GM12878 (cell line): Measurements from ENCODE around the gene SH2B3. TPM values are rescaled to one million over a fixed set of nuclear protein-coding genes. Genes with fewer than 3 reads are reported as not detected.

Experiments
- ATAC-seq: fragments of 200-7000 bp; cut with Tn5 transposase; 3 replicates; pipeline ENCODE4 v1.9.1; 2020; ENCODE audit warnings: mild to moderate bottlenecking, moderate library complexity
- BruUV-seq: library from RNA; stranded (reverse); fragments of 400-500 nt; replicated peaks from 2 replicates; lab custom pipeline; 2021; lab: Mats Ljungman, UMichigan
- CTCF ChIA-PET: fragments of 300-600 bp; sonication (Branson Sonifier 250); formaldehyde crosslinking; extraction: SDS; loops from one replicate; lab custom pipeline; 2021; ENCODE audit warnings: inconsistent platforms; lab: Yijun Ruan, JAX
- POLR2A ChIA-PET: fragments of 350-600 bp; formaldehyde crosslinking; extraction: SDS; loops from one replicate; lab custom pipeline; 2021; ENCODE audit warnings: inconsistent platforms; lab: Charles Lee
- RAD21 ChIA-PET: fragments of 300-600 bp; sonication (Branson Sonifier 250); formaldehyde crosslinking; loops from one replicate; lab custom pipeline; 2023; ENCODE audit warnings: antibody characterized with exemption; ENCODE audit not compliant: unreplicated experiment; lab: Charles Lee
- SMC1A ChIA-PET: fragments of 300-600 bp; sonication (Branson Sonifier 250); formaldehyde crosslinking; loops from one replicate; lab custom pipeline; 2023; ENCODE audit not compliant: unreplicated experiment, uncharacterized antibody; lab: Charles Lee
- DNase-seq: peaks from one replicate; pipeline ENCODE4 v3.0.0-alpha.2; 2011; ENCODE audit warnings: low read depth, low spot score
- FAIRE-seq: peaks from 3 replicates; lab custom pipeline; 2011; peaks lifted over from hg19 to GRCh38; lab: Jason Lieb, UNC
- H2AFZ ChIP-seq: 2 replicates; pipeline ENCODE4 v1.6.0; 2011; ENCODE audit warnings: low read depth, low read length, control low read depth; ENCODE audit not compliant: control insufficient read depth
- H3K27ac ChIP-seq: 2 replicates; pipeline ENCODE4 v1.5.1; 2011; ENCODE audit warnings: control low read depth; ENCODE audit not compliant: control insufficient read depth, insufficient read depth
- H3K27me3 ChIP-seq, 2 experiments: replicated peaks in 1 of 2; 2 replicates each; pipeline versions ENCODE4 v1.6.0 to v1.6.1; 2011; ENCODE audit warnings: low read length in 1 of 2; ENCODE audit not compliant: control insufficient read depth in 2 of 2, insufficient read depth in 2 of 2
- H3K36me3 ChIP-seq, 2 experiments: 2 replicates each; pipeline ENCODE4 v1.5.1; 2011; ENCODE audit warnings: low read length in 1 of 2; ENCODE audit not compliant: control insufficient read depth in 2 of 2, insufficient read depth in 2 of 2
- H3K4me1 ChIP-seq: 2 replicates; pipeline ENCODE4 v1.6.1; 2011; ENCODE audit warnings: mild to moderate bottlenecking, low read length, moderate library complexity, mixed read lengths; ENCODE audit not compliant: control insufficient read depth, insufficient read depth
- H3K4me2 ChIP-seq: 2 replicates; pipeline ENCODE4 v1.6.0; 2011; ENCODE audit warnings: control low read depth; ENCODE audit not compliant: control insufficient read depth, insufficient read depth
- H3K4me3 ChIP-seq: fragments of 200-600 bp; sonication (generic); 2 replicates; pipeline ENCODE4 v1.5.1; 2016
- H3K79me2 ChIP-seq: 2 replicates; pipeline ENCODE4 v1.6.0; 2011; ENCODE audit warnings: low read length; ENCODE audit not compliant: control insufficient read depth, insufficient read depth
- H3K9ac ChIP-seq: 2 replicates; pipeline ENCODE4 v1.8.0; 2011; ENCODE audit warnings: low read length, control low read depth, mixed read lengths; ENCODE audit not compliant: control insufficient read depth, insufficient read depth
- H3K9me3 ChIP-seq: replicated peaks from 3 replicates; pipeline ENCODE4 v1.5.1; 2011; ENCODE audit warnings: mild to moderate bottlenecking, low read length; ENCODE audit not compliant: control insufficient read depth, insufficient read depth
- H4K20me1 ChIP-seq: 2 replicates; pipeline ENCODE4 v1.6.0; 2011; ENCODE audit not compliant: control insufficient read depth, insufficient read depth
- BCL3 ChIP-seq: IDR thresholded peaks from 2 replicates; pipeline ENCODE4 v1.6.1; 2011; ENCODE audit warnings: borderline replicate concordance, low read depth, mild to moderate bottlenecking, moderate library complexity, low read length; ENCODE audit not compliant: insufficient read depth, poor library complexity, severe bottlenecking
- CBFB ChIP-seq: IDR thresholded peaks from 2 replicates; pipeline ENCODE4 v1.6.1; 2016; ENCODE audit warnings: antibody characterized with exemption, low read depth
- CEBPZ ChIP-seq: fragments of 150-350 bp; IDR thresholded peaks from 2 replicates; pipeline ENCODE4 v1.6.1; 2016; ENCODE audit warnings: low read depth, low read length
- CREM ChIP-seq: IDR thresholded peaks from 2 replicates; pipeline ENCODE4 v1.6.1; 2014; ENCODE audit warnings: antibody characterized with exemption, low read depth
- DPF2 ChIP-seq: fragments of 450-650 bp; IDR thresholded peaks from 2 replicates; pipeline ENCODE4 v1.6.1; 2017; ENCODE audit warnings: mild to moderate bottlenecking
- GABPA ChIP-seq: IDR thresholded peaks from 2 replicates; pipeline ENCODE4 v1.6.1; 2014; ENCODE audit warnings: antibody characterized with exemption, low read depth, mild to moderate bottlenecking, inconsistent platforms
- GATAD2B ChIP-seq: fragments of 450-650 bp; conservative IDR thresholded peaks from 2 replicates; pipeline ENCODE4 v1.6.1; 2017; ENCODE audit warnings: low read depth, mild to moderate bottlenecking, moderate library complexity
- HCFC1 ChIP-seq: fragments of 150-350 bp; IDR thresholded peaks from 2 replicates; pipeline ENCODE4 v1.6.1; 2014; ENCODE audit warnings: low read length
- IRF5 ChIP-seq: fragments of 450-650 bp; IDR thresholded peaks from 2 replicates; pipeline ENCODE4 v1.6.1; 2017; ENCODE audit warnings: borderline replicate concordance
- MEF2A ChIP-seq: IDR thresholded peaks from 2 replicates; pipeline ENCODE4 v1.6.1; 2011; ENCODE audit warnings: low read depth, mild to moderate bottlenecking, low read length, moderate library complexity; ENCODE audit not compliant: insufficient read depth
- POLR2AphosphoS2 ChIP-seq: IDR thresholded peaks from 2 replicates; pipeline ENCODE4 v1.6.1; 2011; ENCODE audit warnings: low read depth, mild to moderate bottlenecking, low read length, improper control_type of control experiment, moderate library complexity
- RCOR1 ChIP-seq: conservative IDR thresholded peaks from 2 replicates; pipeline ENCODE4 v1.6.1; 2012; ENCODE audit warnings: low read depth, low read length, improper control_type of control experiment
- RUNX3 ChIP-seq: IDR thresholded peaks from 2 replicates; pipeline ENCODE4 v1.6.1; 2012; ENCODE audit warnings: low read length, inconsistent platforms
- SPI1 ChIP-seq: IDR thresholded peaks from 2 replicates; pipeline ENCODE4 v1.6.1; 2011; ENCODE audit warnings: low read depth, mild to moderate bottlenecking, low read length, moderate library complexity, borderline replicate concordance; ENCODE audit not compliant: insufficient read depth
- SREBF1 ChIP-seq: IDR thresholded peaks from 2 replicates; pipeline ENCODE4 v1.6.1; 2012; ENCODE audit warnings: mild to moderate bottlenecking, low read length
- SRF ChIP-seq, 2 experiments: IDR thresholded peaks; 2 replicates each; pipeline ENCODE4 v1.6.1; 2011; ENCODE audit warnings: low read depth in 2 of 2, low read length in 2 of 2, mild to moderate bottlenecking in 1 of 2, moderate library complexity in 1 of 2
- YY1 ChIP-seq: IDR thresholded peaks from 2 replicates; pipeline ENCODE4 v1.6.1; 2011; ENCODE audit warnings: low read depth, mild to moderate bottlenecking, low read length
- ZNF207 ChIP-seq: fragments of 450-650 bp; IDR thresholded peaks from 2 replicates; pipeline ENCODE4 v1.6.1; 2014; ENCODE audit warnings: antibody characterized with exemption, mild to moderate bottlenecking, borderline replicate concordance
- ZNF24 ChIP-seq: fragments of 450-650 bp; IDR thresholded peaks from 2 replicates; pipeline ENCODE4 v1.6.1; 2017; ENCODE audit warnings: antibody characterized with exemption, mild to moderate bottlenecking
- ZNF274 ChIP-seq: IDR thresholded peaks from one replicate; pipeline ENCODE4 v1.8.0; 2011; ENCODE audit not compliant: insufficient read length, insufficient read depth
- WGBS: methylation state at CpG from one replicate; pipeline ENCODE4 v1.1.6; 2016; ENCODE audit warnings: low lambda C conversion rate; ENCODE audit not compliant: insufficient replicate concordance, insufficient coverage; ENCODE audit errors: missing lambda C conversion rate; 5-methylcytosine and 5-hydroxymethylcytosine counted together
- in situ Hi-C: fragments of 300-500 bp; cut with MboI; formaldehyde crosslinking; loops from 9 replicates; pipeline ENCODE4 v1.14.3; 2018; ENCODE audit warnings: mixed read lengths
- intact Hi-C: fragments of 100-400 bp; cut with micrococcal nuclease; formaldehyde crosslinking; loops from one replicate; pipeline ENCODE4 v1.14.2; 2022; ENCODE audit not compliant: unreplicated experiment
- polyA plus RNA-seq, 11 experiments: library from polyadenylated mRNA; depleted of rRNA in 4 of 11; unstranded in 6 of 11; stranded (reverse) in 5 of 11; fragments of >200 nt; fragmentation: Nextera tagmentation in 4 of 11; fragmentation: Illumina TruSeq in 1 of 11; extraction: Ambion mirVana in 4 of 11; extraction: Trizol in 1 of 11; gene quantifications; 1 replicate in 1 of 11; 2 replicates in 10 of 11; pipeline versions ENCODE4 v1.2.1 to v1.2.3, GENCODE V29; 2011 to 2016; ENCODE audit warnings: inconsistent platforms in 2 of 11, missing spikeins in 2 of 11, low read depth in 1 of 11
- total RNA-seq, 4 experiments: library from RNA; depleted of rRNA in 3 of 4; stranded (reverse); fragments of >200 nt in 3 of 4; fragmentation: Illumina TruSeq in 1 of 4; extraction: Trizol in 1 of 4; gene quantifications; 2 replicates each; pipeline versions ENCODE4 v1.2.1 to v1.2.3, GENCODE V29; 2013 to 2021

SH2B3 gene
- total and polyA plus RNA-seq, 10 of the 15 experiments (the other 5 are each of a cell fraction or from before 2014, with no cell fraction given), result 5.8 to 46.4 (median 23.3) TPM

- no peaks in the 10 kb centered on the region; the same call in 1 of the 2 replicates for H4K20me1 ChIP-seq
- peaks cover 0 to 12% of the 10 kb centered on the region in 2 experiments; a peak in 2 of 4 replicates for H3K36me3 ChIP-seq
- H3K4me3 ChIP-seq, result peak overlapping the region; percentile 65
- no peak for DNase-seq
- POLR2A ChIA-PET, result interaction anchor here (0.9 to 12.0 kb wide), 5 partner anchors 9 to 25 kb away, joined by 3 to 188 read pairs (median 12); partner anchors contain the start of gene SH2B3
- RAD21 ChIA-PET, result interaction anchor here (1.4 to 22.6 kb wide), 4 partner anchors 10 to 30 kb away, joined by 4 to 804 read pairs (median 73); partner anchors contain the start of gene SH2B3
- H3K27ac ChIP-seq, result peak overlapping the region; percentile 95
- ATAC-seq, result no peak
- no peak for TF ChIP-seq IRF5
- TF ChIP-seq RCOR1, result no peak
- TF ChIP-seq DPF2, result no peak
- TF ChIP-seq ZNF207, result no peak
- TF ChIP-seq YY1, result no peak
- no peak for TF ChIP-seq MEF2A
- TF ChIP-seq GATAD2B, result no peak
- TF ChIP-seq CEBPZ, result no peak
- no peak for TF ChIP-seq SRF (IDR thresholded peaks at IDR 0.05; ENCODE audit: low read depth in 2 of 2, low read length in 2 of 2)
- TF ChIP-seq SREBF1, result no peak
- TF ChIP-seq GABPA, result no peak
- TF ChIP-seq RUNX3, result no peak
- TF ChIP-seq ZNF24, result no peak
- TF ChIP-seq POLR2AphosphoS2, result no peak
- TF ChIP-seq HCFC1, result no peak
- TF ChIP-seq CBFB, result no peak
- no peak for TF ChIP-seq SPI1
- no peak for TF ChIP-seq BCL3
- no peak for TF ChIP-seq CREM
- TF ChIP-seq ZNF274, result no peak
- TF ChIP-seq, all 136 proteins: peak for 0
- WGBS, result 78% methylated on average over 3 of the region's 3 CpGs
- H3K4me2 ChIP-seq, result peak overlapping the region; percentile 80
- no TSS peak for BruUV-seq
- intact Hi-C loops (no loop called here), in situ Hi-C loops (loop anchor here (25.0 kb wide), 1 partner anchor 1778 kb away; the partner anchor contains the start of gene TPCN1)
- peak overlapping the region; percentile 64 for H3K9ac ChIP-seq
- ChIA-PET CTCF (interaction anchor here (0.8 to 3.5 kb wide), 10 partner anchors 8 to 37 kb away, joined by 4 to 59 read pairs (median 14); no protein-coding TSS in a partner anchor), SMC1A (interaction anchor here (0.6 to 3.5 kb wide), 12 partner anchors 11 to 379 kb away, joined by 3 to 86 read pairs (median 14); no protein-coding TSS in a partner anchor)
- H3K4me1 ChIP-seq, result peaks cover 95% of the 10 kb centered on the region
- H3K9me3 ChIP-seq, result no peaks in the 10 kb centered on the region
- H3K79me2 ChIP-seq, result peaks cover 96% of the 10 kb centered on the region
- no peak overlapping the region for H2AFZ ChIP-seq
- H3K27me3 ChIP-seq, result no peaks in the 10 kb centered on the region
- no peak for FAIRE-seq
Measured at GRCh38 chr12:111434049-111434448, 28.3 kb downstream of the SH2B3 start.
